Tibial nerve (tissue), 4 donors: ENCODE data around the gene HPS1.

Experiments used
- EP300 ChIP-seq, 2 donors: sonication (generic); formaldehyde crosslinking; IDR thresholded peaks; one replicate each; pipeline ENCODE4 v1.6.1; 2017; ENCODE audit warnings: antibody characterized with exemption in 2 of 2, mild to moderate bottlenecking in 1 of 2
- POLR2A ChIP-seq, 2 donors: fragments of 450-650 bp; IDR thresholded peaks; one replicate each; pipeline ENCODE4 v1.6.1; 2017; ENCODE audit warnings: antibody characterized with exemption in 2 of 2, mild to moderate bottlenecking in 2 of 2, moderate library complexity in 2 of 2
- TF ChIP-seq, protein P1 (sequence below), 5 experiments: fragments of 200-600 bp in 3 of 5; fragments of 450-650 bp in 2 of 5; sonication (generic) in 3 of 5; IDR thresholded peaks; one replicate each; pipeline ENCODE4 v1.5.1; 2016 to 2019; ENCODE audit warnings: antibody characterized with exemption in 5 of 5, mild to moderate bottlenecking in 3 of 5, moderate library complexity in 2 of 5

- TF ChIP-seq, protein P1, sequence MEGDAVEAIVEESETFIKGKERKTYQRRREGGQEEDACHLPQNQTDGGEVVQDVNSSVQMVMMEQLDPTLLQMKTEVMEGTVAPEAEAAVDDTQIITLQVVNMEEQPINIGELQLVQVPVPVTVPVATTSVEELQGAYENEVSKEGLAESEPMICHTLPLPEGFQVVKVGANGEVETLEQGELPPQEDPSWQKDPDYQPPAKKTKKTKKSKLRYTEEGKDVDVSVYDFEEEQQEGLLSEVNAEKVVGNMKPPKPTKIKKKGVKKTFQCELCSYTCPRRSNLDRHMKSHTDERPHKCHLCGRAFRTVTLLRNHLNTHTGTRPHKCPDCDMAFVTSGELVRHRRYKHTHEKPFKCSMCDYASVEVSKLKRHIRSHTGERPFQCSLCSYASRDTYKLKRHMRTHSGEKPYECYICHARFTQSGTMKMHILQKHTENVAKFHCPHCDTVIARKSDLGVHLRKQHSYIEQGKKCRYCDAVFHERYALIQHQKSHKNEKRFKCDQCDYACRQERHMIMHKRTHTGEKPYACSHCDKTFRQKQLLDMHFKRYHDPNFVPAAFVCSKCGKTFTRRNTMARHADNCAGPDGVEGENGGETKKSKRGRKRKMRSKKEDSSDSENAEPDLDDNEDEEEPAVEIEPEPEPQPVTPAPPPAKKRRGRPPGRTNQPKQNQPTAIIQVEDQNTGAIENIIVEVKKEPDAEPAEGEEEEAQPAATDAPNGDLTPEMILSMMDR (IDR thresholded peaks at IDR 0.05), result no peak
- TF ChIP-seq POLR2A (IDR thresholded peaks at IDR 0.05) (no peak), EP300 (IDR thresholded peaks at IDR 0.05) (no peak)
Measured at GRCh38 chr10:98485959-98486358, 39.2 kb upstream of the HPS1 start.
